Cardiac muscle cell (in vitro differentiated cells and primary cell): ENCODE data around the gene BAHCC1. TPM values are rescaled to one million over a fixed set of nuclear protein-coding genes. Genes with fewer than 3 reads are reported as not detected.

Experiments
- DNase-seq, 2 donors: peaks; one replicate each; pipeline versions ENCODE4 v3.0.0 to v3.0.0-alpha.2; 2010 to 2017; ENCODE audit warnings: low read depth in 1 of 2, low spot score in 1 of 2
- H3K27ac ChIP-seq: fragments of 200-600 bp; sonication (generic); 2 replicates; pipeline ENCODE4 v1.5.1; 2016
- H3K27me3 ChIP-seq: fragments of 200-600 bp; sonication (generic); 2 replicates; pipeline ENCODE4 v1.6.0; 2016; ENCODE audit warnings: control low read depth
- H3K36me3 ChIP-seq: fragments of 200-600 bp; sonication (generic); 2 replicates; pipeline ENCODE4 v1.5.1; 2016; ENCODE audit warnings: control low read depth
- H3K4me1 ChIP-seq: fragments of 200-600 bp; sonication (generic); 2 replicates; pipeline ENCODE4 v1.8.1; 2017; ENCODE audit warnings: low read depth, mild to moderate bottlenecking, mixed run types
- H3K4me3 ChIP-seq: fragments of 200-600 bp; sonication (generic); 2 replicates; pipeline ENCODE4 v1.5.1; 2016; ENCODE audit warnings: mild to moderate bottlenecking
- H3K9me3 ChIP-seq: fragments of 200-600 bp; sonication (generic); 2 replicates; pipeline ENCODE4 v1.5.1; 2017; ENCODE audit warnings: low read depth, mild to moderate bottlenecking, control low read depth
- polyA plus RNA-seq: library from polyadenylated mRNA; unstranded; fragments of >200 nt; fragmentation: Nextera tagmentation; extraction: Ambion mirVana; gene quantifications from 2 replicates; pipeline ENCODE4 v1.2.1, GENCODE V29; 2016
- total RNA-seq: library from RNA; depleted of rRNA; stranded (reverse); fragments of >200 nt; gene quantifications from 2 replicates; pipeline ENCODE4 v1.2.3, GENCODE V29; 2016
- TF ChIP-seq, protein P1 (sequence below): IDR thresholded peaks from 2 replicates; pipeline ENCODE4 v1.5.1; 2012; ENCODE audit warnings: low read depth, mild to moderate bottlenecking, low read length

Gene BAHCC1
- total and polyA plus RNA-seq, 2 experiments from 2014 or later, result 20.3 to 47.3 TPM

DNA sequence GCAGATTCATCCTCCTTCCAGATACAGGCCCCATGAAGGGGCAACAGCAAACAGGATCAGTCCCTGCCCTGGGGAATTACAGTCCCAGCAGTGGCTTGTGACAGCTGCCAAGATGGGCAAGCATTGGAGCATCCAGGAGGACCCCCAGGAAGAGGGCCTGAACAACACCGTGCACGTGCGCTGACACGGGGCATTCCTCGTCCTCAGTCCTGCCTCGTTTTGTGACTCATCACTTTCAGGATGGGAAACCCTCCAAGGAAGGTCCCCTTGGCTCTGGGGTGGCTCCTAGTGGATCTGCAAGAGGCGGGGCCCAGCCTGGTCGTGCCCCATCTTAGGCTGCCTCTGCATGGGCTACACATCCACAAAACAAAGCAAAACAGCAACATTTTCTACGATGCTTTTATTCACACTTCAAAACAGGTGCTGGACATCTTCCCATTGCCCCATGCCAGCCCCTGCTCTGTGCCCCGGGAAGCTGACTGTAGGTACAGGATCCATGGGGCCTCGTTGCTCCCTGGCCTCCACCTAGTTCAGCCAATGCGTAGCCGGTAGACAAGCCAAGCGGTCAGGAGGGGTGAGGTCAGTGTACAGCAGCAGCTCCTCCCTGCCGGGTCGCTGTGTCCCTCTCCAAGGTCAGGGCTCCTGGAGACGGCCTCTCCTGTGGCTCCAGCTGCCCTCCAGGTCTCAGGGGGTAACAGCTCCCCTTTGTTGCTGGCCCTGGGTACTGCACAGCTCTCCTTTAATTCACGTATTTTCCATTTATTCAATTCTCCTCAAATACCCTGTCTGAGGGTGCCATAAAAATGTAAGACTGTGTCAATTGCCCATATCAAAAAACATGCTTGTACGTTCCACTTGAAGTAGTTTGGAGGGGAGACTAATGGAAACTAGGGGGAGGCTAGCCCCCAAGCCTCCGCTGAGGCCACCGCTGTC lies 85.1 kb downstream of the BAHCC1 start:
- Histone ChIP-seq H3K4me3 (no peak overlapping the region), H3K4me1 (peaks cover 31% of the 10 kb centered on the region)

DNA sequence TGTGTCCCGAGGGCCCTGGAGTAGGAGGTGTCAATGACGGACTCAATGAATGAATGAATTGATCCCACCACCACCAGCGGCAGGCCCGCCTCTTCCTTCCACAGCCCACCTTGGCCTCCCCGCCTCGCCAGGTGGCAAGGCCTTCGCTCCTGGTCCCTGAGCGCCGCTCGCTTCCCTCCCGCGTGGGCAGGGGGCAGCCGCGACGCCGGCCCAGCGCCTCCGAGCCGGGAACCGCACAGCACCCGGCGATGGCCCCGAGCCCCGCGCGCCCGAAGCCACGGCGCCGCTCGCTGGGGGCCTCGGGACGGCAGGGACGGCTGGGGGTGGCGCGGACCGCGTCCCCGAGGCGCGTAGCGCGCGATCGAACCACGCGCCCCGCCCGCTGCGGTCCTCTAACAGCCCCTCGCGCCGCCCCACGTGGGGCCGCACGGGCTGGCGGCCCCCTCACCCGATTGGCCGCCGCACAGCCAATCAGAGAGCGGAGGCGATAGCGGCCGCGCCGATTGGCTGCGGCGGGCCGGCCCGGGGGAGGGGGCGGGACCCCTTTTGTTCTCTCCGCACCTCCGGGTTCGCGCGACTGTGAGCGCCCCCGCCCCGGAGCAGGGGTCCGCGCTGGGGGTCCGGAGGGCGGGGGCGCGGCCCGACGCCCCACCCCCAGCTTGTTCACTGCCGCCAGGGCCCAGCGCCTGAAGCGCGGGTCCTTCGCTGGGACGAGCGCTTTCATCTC lies 86.0 kb downstream of the BAHCC1 start:
- no peaks in the 10 kb centered on the region for H3K36me3 ChIP-seq
- H3K9me3 ChIP-seq, result no peaks in the 10 kb centered on the region
- H3K4me3 ChIP-seq, result peak overlapping the region; percentile 17
- H3K27me3 ChIP-seq, result no peaks in the 10 kb centered on the region
- DNase-seq, result peak; percentile 81 to 88
- H3K4me1 ChIP-seq, result peaks cover 31% of the 10 kb centered on the region
- TF ChIP-seq, protein P1, sequence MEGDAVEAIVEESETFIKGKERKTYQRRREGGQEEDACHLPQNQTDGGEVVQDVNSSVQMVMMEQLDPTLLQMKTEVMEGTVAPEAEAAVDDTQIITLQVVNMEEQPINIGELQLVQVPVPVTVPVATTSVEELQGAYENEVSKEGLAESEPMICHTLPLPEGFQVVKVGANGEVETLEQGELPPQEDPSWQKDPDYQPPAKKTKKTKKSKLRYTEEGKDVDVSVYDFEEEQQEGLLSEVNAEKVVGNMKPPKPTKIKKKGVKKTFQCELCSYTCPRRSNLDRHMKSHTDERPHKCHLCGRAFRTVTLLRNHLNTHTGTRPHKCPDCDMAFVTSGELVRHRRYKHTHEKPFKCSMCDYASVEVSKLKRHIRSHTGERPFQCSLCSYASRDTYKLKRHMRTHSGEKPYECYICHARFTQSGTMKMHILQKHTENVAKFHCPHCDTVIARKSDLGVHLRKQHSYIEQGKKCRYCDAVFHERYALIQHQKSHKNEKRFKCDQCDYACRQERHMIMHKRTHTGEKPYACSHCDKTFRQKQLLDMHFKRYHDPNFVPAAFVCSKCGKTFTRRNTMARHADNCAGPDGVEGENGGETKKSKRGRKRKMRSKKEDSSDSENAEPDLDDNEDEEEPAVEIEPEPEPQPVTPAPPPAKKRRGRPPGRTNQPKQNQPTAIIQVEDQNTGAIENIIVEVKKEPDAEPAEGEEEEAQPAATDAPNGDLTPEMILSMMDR, result no peak
- no peak overlapping the region for H3K27ac ChIP-seq

More for the DNA sequence above, 85.1 kb downstream of the BAHCC1 start:
- no peaks in the 10 kb centered on the region for H3K9me3 ChIP-seq
- H3K27ac ChIP-seq, result no peak overlapping the region
- H3K36me3 ChIP-seq, result no peaks in the 10 kb centered on the region
- H3K27me3 ChIP-seq, result no peaks in the 10 kb centered on the region
- TF ChIP-seq, protein P1, result peak; percentile 17
- peak in 1 of 2 donors; percentile 80 for DNase-seq

DNA sequence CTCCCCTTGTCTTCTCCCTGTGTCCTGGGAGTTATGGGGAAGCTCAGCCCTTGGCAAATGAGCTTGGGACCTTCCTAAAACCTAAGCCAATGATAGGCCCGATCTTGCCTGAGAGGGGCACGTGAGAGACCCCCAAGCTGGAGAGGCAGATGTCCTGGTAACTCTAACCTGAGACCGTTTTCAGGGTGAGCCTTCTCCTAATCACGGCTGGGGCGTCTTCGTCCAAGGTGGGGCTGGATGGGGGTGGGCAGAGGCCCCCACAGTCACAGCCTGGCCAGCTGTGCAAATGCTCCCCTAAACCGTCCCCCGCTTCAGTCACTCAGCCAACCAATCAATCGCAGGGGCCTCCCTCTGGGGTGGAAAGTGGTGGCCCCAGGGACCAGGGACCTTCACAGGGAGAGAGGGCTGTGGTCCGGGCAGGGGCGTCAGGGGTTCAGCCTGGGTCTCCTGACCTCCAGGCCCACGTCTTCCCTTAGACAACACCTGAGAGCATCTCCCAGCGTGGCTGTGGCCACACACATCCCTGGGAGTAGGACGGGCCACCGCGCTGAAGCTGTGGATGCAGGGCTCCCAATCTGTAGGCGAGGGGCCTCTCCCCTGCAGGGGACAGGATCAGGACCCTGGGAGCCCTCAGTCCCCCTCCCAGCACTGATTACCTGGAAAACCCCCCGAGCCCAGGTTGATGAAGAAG lies 86.7 kb downstream of the BAHCC1 start:
- peak overlapping the region; percentile 17 for H3K4me3 ChIP-seq
- H3K36me3 ChIP-seq, result no peaks in the 10 kb centered on the region
- H3K4me1 ChIP-seq, result peaks cover 31% of the 10 kb centered on the region
- H3K27me3 ChIP-seq, result no peaks in the 10 kb centered on the region
- H3K27ac ChIP-seq, result no peak overlapping the region
- no peak for DNase-seq
- H3K9me3 ChIP-seq, result no peaks in the 10 kb centered on the region
- TF ChIP-seq, protein P1, result no peak

DNA sequence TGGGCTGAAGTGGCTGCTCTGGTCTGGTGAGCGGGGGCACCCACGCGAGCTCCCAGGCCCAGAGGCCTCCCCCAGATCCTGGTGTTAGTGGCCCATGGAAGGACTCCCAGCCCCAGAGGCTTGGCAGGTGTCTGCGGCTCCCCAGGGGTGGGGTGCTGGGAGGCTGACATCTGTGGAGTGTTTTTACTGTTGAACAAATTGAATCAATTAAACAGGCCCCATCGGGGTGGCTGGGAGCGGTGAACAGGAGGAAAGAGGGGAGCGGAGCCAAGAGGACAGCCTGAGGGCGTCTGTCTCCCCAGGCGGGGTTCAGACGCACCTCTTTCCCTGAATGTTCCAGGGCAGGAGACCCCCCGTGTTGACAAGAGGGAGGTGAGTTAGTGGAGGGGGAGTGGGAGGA lies 87.4 kb downstream of the BAHCC1 start:
- Histone ChIP-seq H3K36me3 (no peaks in the 10 kb centered on the region), H3K4me3 (no peak overlapping the region), H3K4me1 (peaks cover 31% of the 10 kb centered on the region), H3K27me3 (no peaks in the 10 kb centered on the region), H3K27ac (no peak overlapping the region), H3K9me3 (no peaks in the 10 kb centered on the region)
- DNase-seq, result no peak
- TF ChIP-seq, protein P1, result no peak

DNA sequence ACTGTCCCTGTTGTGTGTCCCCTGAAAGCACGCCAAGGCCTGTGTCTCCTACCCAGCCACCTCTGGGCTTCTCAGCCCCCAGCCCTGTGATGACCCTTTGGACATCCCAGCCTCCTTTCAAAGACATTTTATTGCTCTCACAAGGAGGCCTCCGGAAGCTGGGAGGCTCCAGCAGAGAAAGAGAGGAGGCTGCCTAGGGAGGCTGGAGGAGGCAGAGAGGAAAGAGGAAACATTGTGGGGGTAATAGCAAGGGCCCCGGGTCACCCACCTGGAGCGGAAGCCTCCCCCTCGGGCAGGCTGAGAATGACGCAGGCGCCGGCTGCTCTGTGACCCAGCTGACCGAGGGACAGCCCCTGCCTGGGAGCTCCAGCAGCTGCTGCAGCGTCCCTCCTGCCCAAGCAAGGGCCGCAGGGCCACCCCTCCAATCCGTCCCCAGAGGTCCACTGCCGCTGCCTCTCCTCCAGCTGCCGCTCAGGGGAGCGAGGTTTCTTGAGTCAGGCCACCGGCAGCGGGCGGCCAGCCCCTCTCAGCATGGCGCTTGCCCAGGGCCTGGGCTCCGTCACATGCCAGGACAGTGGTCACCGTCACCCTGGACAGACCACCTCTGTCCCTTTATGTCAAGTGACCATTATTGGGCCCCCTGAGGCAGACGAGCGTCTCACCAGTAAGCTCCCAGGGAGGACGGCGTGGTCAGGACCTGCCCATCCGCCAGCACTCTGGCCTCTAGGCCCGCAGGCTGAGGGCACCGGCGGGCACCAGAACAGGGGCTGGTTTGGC lies 88.0 kb downstream of the BAHCC1 start:
- TF ChIP-seq, protein P1, result no peak
- H3K27ac ChIP-seq, result no peak overlapping the region
- no peaks in the 10 kb centered on the region for H3K9me3 ChIP-seq
- H3K4me1 ChIP-seq, result peaks cover 31% of the 10 kb centered on the region
- DNase-seq, result peak in 1 of 2 donors; percentile 49
- H3K4me3 ChIP-seq, result no peak overlapping the region
- H3K27me3 ChIP-seq, result no peaks in the 10 kb centered on the region
- H3K36me3 ChIP-seq, result no peaks in the 10 kb centered on the region
